ENCODE data around the gene SORCS2.

SORCS2 gene

GRCh38 chr4:7252510-7253340 is 60.4 kb downstream of the SORCS2 start:
- Histone ChIP-seq H4K20me1 (ENCODE audit: insufficient read depth, low read length) (no peaks in the 10 kb centered on the region), H3K4me2 (ENCODE audit: insufficient read depth, low read length) (no peak overlapping the region), H3K4me3 (ENCODE audit: low read depth in 1 of 2, low read length in 2 of 2) (no peak overlapping the region), H3K4me1 (ENCODE audit: insufficient read depth, low read length) (no peaks in the 10 kb centered on the region), H2AFZ (ENCODE audit: low read depth, low read length) (no peak overlapping the region), H3K9ac (ENCODE audit: low read depth, low read length) (no peak overlapping the region), H3K9me3 (ENCODE audit: insufficient read depth, low read length, severe bottlenecking) (no peaks in the 10 kb centered on the region), H3K36me3 (ENCODE audit: insufficient read depth, low read length) (no peaks in the 10 kb centered on the region), H3K79me2 (ENCODE audit: insufficient read depth, low read length) (no peaks in the 10 kb centered on the region), H3K27ac (ENCODE audit: low read length) (no peak overlapping the region), H3K27me3 (ENCODE audit: insufficient read depth, low read length, poor library complexity) (peaks cover 3% of the 10 kb centered on the region)
- ATAC-seq (ENCODE audit: insufficient read depth, low read depth) (no peak), DNase-seq (no peak)
- TF ChIP-seq EZH2 (IDR thresholded peaks at IDR 0.05; ENCODE audit: borderline replicate concordance, low read depth, low read length, severe bottlenecking) (no peak), CTCF (IDR thresholded peaks at IDR 0.05; ENCODE audit: borderline replicate concordance, extremely low read depth, low read length, poor library complexity, severe bottlenecking) (no peak)

DNA sequence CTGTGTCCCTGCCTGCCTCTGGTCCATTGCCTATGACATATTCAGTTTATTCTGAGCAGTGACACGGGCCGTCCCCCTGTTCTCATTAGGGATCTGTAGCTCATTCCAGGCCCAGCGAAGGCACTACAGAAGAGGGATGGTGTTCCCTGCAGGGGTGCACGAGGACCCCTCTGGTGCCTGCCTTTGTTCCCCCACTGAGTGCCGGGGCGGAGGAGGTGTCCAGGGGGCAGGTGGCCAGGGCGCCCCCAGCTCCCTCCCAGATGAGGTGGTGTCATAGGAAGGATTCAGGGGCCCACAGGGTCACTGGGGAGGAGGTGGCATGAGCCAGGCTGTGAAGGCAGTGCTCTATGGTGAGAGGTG is 61.0 kb downstream of the SORCS2 start:
- Histone ChIP-seq H2AFZ (ENCODE audit: low read depth, low read length) (no peak overlapping the region), H3K27me3 (ENCODE audit: insufficient read depth, low read length, poor library complexity) (peaks cover 3% of the 10 kb centered on the region), H3K9me3 (ENCODE audit: insufficient read depth, low read length, severe bottlenecking) (no peaks in the 10 kb centered on the region), H4K20me1 (ENCODE audit: insufficient read depth, low read length) (no peaks in the 10 kb centered on the region), H3K4me3 (ENCODE audit: low read depth in 1 of 2, low read length in 2 of 2) (no peak overlapping the region), H3K4me2 (ENCODE audit: insufficient read depth, low read length) (no peak overlapping the region), H3K9ac (ENCODE audit: low read depth, low read length) (no peak overlapping the region), H3K4me1 (ENCODE audit: insufficient read depth, low read length) (no peaks in the 10 kb centered on the region), H3K79me2 (ENCODE audit: insufficient read depth, low read length) (no peaks in the 10 kb centered on the region), H3K27ac (ENCODE audit: low read length) (no peak overlapping the region), H3K36me3 (ENCODE audit: insufficient read depth, low read length) (no peaks in the 10 kb centered on the region)
- TF ChIP-seq CTCF (IDR thresholded peaks at IDR 0.05; ENCODE audit: borderline replicate concordance, extremely low read depth, low read length, poor library complexity, severe bottlenecking), result no peak
- no peak for TF ChIP-seq EZH2 (IDR thresholded peaks at IDR 0.05; ENCODE audit: borderline replicate concordance, low read depth, low read length, severe bottlenecking)
- DNase-seq (no peak), ATAC-seq (ENCODE audit: insufficient read depth, low read depth) (no peak)

DNA sequence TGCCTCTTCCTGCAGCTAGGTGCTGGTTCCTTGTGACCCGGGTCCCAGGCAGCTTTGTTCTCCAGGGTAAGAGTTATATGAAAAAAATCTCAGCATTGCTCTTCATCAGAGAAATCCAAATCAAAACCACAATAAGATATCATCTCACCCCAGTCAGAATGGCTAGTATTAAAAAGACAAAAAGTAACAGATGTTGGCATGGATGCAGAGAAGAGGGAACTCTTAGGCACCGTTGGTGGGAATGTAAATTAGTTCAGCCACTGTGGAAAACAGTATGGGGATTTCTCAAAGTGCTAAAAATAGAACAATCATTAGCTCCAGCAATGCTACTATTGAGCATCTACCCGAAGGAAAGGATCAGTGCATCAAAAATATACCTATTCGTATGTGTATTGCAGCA is 61.5 kb downstream of the SORCS2 start:
- Histone ChIP-seq H3K36me3 (ENCODE audit: insufficient read depth, low read length) (no peaks in the 10 kb centered on the region), H3K4me1 (ENCODE audit: insufficient read depth, low read length) (no peaks in the 10 kb centered on the region), H3K27me3 (ENCODE audit: insufficient read depth, low read length, poor library complexity) (peaks cover 3% of the 10 kb centered on the region), H4K20me1 (ENCODE audit: insufficient read depth, low read length) (no peaks in the 10 kb centered on the region), H3K79me2 (ENCODE audit: insufficient read depth, low read length) (no peaks in the 10 kb centered on the region), H2AFZ (ENCODE audit: low read depth, low read length) (no peak overlapping the region), H3K4me3 (ENCODE audit: low read depth in 1 of 2, low read length in 2 of 2) (no peak overlapping the region), H3K9ac (ENCODE audit: low read depth, low read length) (no peak overlapping the region), H3K9me3 (ENCODE audit: insufficient read depth, low read length, severe bottlenecking) (no peaks in the 10 kb centered on the region), H3K27ac (ENCODE audit: low read length) (no peak overlapping the region), H3K4me2 (ENCODE audit: insufficient read depth, low read length) (no peak overlapping the region)
- TF ChIP-seq CTCF (IDR thresholded peaks at IDR 0.05; ENCODE audit: borderline replicate concordance, extremely low read depth, low read length, poor library complexity, severe bottlenecking), result no peak
- TF ChIP-seq EZH2 (IDR thresholded peaks at IDR 0.05; ENCODE audit: borderline replicate concordance, low read depth, low read length, severe bottlenecking), result no peak
- no peak for ATAC-seq (ENCODE audit: insufficient read depth, low read depth)
- no peak for DNase-seq
